ENCODE measurements around the gene IL17B. TPM values are rescaled to one million over a fixed set of nuclear protein-coding genes. Genes with fewer than 3 reads are reported as not detected.

IL17B gene
- polyA plus RNA-seq, 1 donor (not counting 4 experiments of a cell fraction or from before 2014, with no cell fraction given) = not detected

- H3K27ac ChIP-seq (ENCODE audit: control insufficient read depth, insufficient read depth, low read length) = no peak overlapping the region
- H3K4me2 ChIP-seq (ENCODE audit: control insufficient read depth, extremely low read depth, insufficient read depth, low read depth, low read length) = no peak overlapping the region
- H3K9me3 ChIP-seq (ENCODE audit: control insufficient read depth, low read depth, low read length) = no peaks in the 10 kb centered on the region
- no peak for TF ChIP-seq EZH2 (IDR thresholded peaks at IDR 0.05; ENCODE audit: low read length)
- TF ChIP-seq CTCF (optimal IDR thresholded peaks at IDR 0.05 in 1 of 3, IDR thresholded peaks at IDR 0.05 in 1 of 3, conservative IDR thresholded peaks at IDR 0.05 in 1 of 3; ENCODE audit: extremely low read depth in 1 of 3, insufficient read depth in 2 of 3, low read length in 3 of 3) = no peak
- H3K27me3 ChIP-seq (ENCODE audit: control insufficient read depth, extremely low read depth, insufficient read depth, low read length) = no peaks in the 10 kb centered on the region
- H3K79me2 ChIP-seq (ENCODE audit: control insufficient read depth, insufficient read depth, low read length) = no peaks in the 10 kb centered on the region
- H3K9ac ChIP-seq (ENCODE audit: control insufficient read depth, extremely low read depth, insufficient read depth, low read length) = no peak overlapping the region
- no peak for FAIRE-seq
- no peaks in the 10 kb centered on the region for H4K20me1 ChIP-seq (ENCODE audit: control insufficient read depth, extremely low read depth, insufficient read depth, low read length)
- no peak overlapping the region for H2AFZ ChIP-seq (ENCODE audit: control insufficient read depth, low read length)
- peaks cover 7 to 10% of the 10 kb centered on the region in 2 experiments for H3K36me3 ChIP-seq (ENCODE audit: control insufficient read depth in 2 of 2, extremely low read depth in 1 of 2, insufficient read depth in 2 of 2, low read length in 2 of 2)
- H3K4me1 ChIP-seq (ENCODE audit: control insufficient read depth, extremely low read depth, insufficient read depth, low read length) = no peaks in the 10 kb centered on the region
- dilution Hi-C loops (cut with MboI; ENCODE audit: extremely low pct_ligation_motif_present, low sequenced_read_pairs) = no loop called here
- H3K4me3 ChIP-seq (ENCODE audit: control insufficient read depth in 2 of 3, extremely low read depth in 1 of 3, insufficient read depth in 2 of 3, low read depth in 1 of 3, low read length in 3 of 3) = no peak overlapping the region
- H3K9me1 ChIP-seq (ENCODE audit: control insufficient read depth, extremely low read depth, insufficient read depth, low read length) = no peaks in the 10 kb centered on the region
- DNase-seq (ENCODE audit: low read depth, low spot score) = no peak
These were observed 41.4 kb downstream of the IL17B start for GRCh38 chr5:149337736-149338135.

GRCh38 chr5:149333711-149334443 lies 45.2 kb downstream of the IL17B start:
- Histone ChIP-seq H3K9ac (ENCODE audit: control insufficient read depth, extremely low read depth, insufficient read depth, low read length) (no peak overlapping the region), H3K4me3 (ENCODE audit: control insufficient read depth in 2 of 3, extremely low read depth in 1 of 3, insufficient read depth in 2 of 3, low read depth in 1 of 3, low read length in 3 of 3) (no peak overlapping the region), H3K27ac (ENCODE audit: control insufficient read depth, insufficient read depth, low read length) (no peak overlapping the region), H3K9me3 (ENCODE audit: control insufficient read depth, low read depth, low read length) (no peaks in the 10 kb centered on the region), H2AFZ (ENCODE audit: control insufficient read depth, low read length) (no peak overlapping the region), H3K9me1 (ENCODE audit: control insufficient read depth, extremely low read depth, insufficient read depth, low read length) (no peaks in the 10 kb centered on the region), H4K20me1 (ENCODE audit: control insufficient read depth, extremely low read depth, insufficient read depth, low read length) (no peaks in the 10 kb centered on the region), H3K27me3 (ENCODE audit: control insufficient read depth, extremely low read depth, insufficient read depth, low read length) (no peaks in the 10 kb centered on the region), H3K36me3 (ENCODE audit: control insufficient read depth in 2 of 2, extremely low read depth in 1 of 2, insufficient read depth in 2 of 2, low read length in 2 of 2) (peaks cover 6 to 15% of the 10 kb centered on the region in 2 experiments), H3K79me2 (ENCODE audit: control insufficient read depth, insufficient read depth, low read length) (no peaks in the 10 kb centered on the region), H3K4me2 (ENCODE audit: control insufficient read depth, extremely low read depth, insufficient read depth, low read depth, low read length) (no peak overlapping the region), H3K4me1 (ENCODE audit: control insufficient read depth, extremely low read depth, insufficient read depth, low read length) (no peaks in the 10 kb centered on the region)
- no peak for FAIRE-seq
- DNase-seq (ENCODE audit: low read depth, low spot score) = no peak
- TF ChIP-seq CTCF (optimal IDR thresholded peaks at IDR 0.05 in 1 of 3, IDR thresholded peaks at IDR 0.05 in 1 of 3, conservative IDR thresholded peaks at IDR 0.05 in 1 of 3; ENCODE audit: extremely low read depth in 1 of 3, insufficient read depth in 2 of 3, low read length in 3 of 3) = no peak
- dilution Hi-C loops (cut with MboI; ENCODE audit: extremely low pct_ligation_motif_present, low sequenced_read_pairs) = no loop called here

All from keratinocyte (primary cell).